Measurements from ENCODE around the gene DNMBP. TPM values are rescaled to one million over a fixed set of nuclear protein-coding genes. Genes with fewer than 3 reads are reported as not detected.
A peak's percentile ranks its signal among the peaks of the same experiment; 100 is the strongest.

The DNMBP gene
- total and polyA plus RNA-seq, 5 experiments from 2014 or later, result 0.59 to 6.5 (median 1.6) TPM

DNA sequence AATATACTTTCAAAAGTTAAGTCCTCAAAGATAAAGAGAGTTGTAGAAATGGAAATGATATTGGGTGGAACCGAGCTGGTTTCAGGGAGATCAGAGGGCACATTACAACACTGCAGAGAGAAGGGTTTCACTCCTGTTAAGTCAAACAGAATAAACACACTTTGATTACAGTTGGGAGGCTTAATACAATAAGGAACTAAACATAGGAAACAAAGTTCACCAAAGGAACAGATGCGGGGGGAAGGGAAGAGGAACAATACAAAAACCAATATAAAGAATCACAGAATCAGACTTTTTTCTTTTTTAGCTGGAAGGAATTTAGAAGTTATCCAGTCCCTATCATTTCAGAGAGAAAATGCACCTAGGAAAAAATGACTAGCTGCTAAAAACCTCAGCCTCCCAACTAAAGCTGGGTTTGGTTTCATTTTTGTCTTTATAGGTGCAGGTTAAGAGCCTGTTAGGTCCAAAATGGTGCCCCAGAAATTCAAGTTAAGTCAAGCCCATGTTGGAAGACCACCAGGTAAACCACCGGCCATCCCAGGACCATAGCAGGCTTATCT, 81.9 kb downstream of the DNMBP start:
- POLR2A ChIA-PET, result no interaction called here
- DNase-seq (no peak), ATAC-seq (no peak)
- peaks cover 12 to 20% (median 14%) of the 10 kb centered on the region in 4 donors for H3K4me1 Mint-ChIP-seq
- peaks cover 0 to 6% (median 0%) of the 10 kb centered on the region in 3 donors for H3K36me3 Mint-ChIP-seq
- H3K9me3 Mint-ChIP-seq, result no peaks in the 10 kb centered on the region
- no peak overlapping the region for H3K27ac Mint-ChIP-seq
- H3K27me3 Mint-ChIP-seq, result no peaks in the 10 kb centered on the region
- H3K4me3 Mint-ChIP-seq, result no peak overlapping the region

- H3K36me3 Mint-ChIP-seq, result peaks cover 0 to 6% (median 0%) of the 10 kb centered on the region in 3 donors
Measured at GRCh38 chr10:99926925-99927720, 82.6 kb downstream of the DNMBP start.

GRCh38 chr10:99924451-99925255, 85.1 kb downstream of the DNMBP start:
- Mint-ChIP-seq H3K4me3 (no peak overlapping the region), H3K4me1 (peaks cover 0 to 7% (median 4%) of the 10 kb centered on the region in 4 donors), H3K36me3 (peaks cover 0 to 3% (median 2%) of the 10 kb centered on the region in 3 donors), H3K27ac (no peak overlapping the region), H3K9me3 (no peaks in the 10 kb centered on the region), H3K27me3 (no peaks in the 10 kb centered on the region)
- ATAC-seq, result no peak
- no peak for DNase-seq
- POLR2A ChIA-PET, result no interaction called here

More at GRCh38 chr10:99926925-99927720, 82.6 kb downstream of the DNMBP start:
- no peak for DNase-seq
- Mint-ChIP-seq H3K4me1 (peaks cover 12 to 18% (median 14%) of the 10 kb centered on the region in 4 donors), H3K27ac (no peak overlapping the region), H3K4me3 (no peak overlapping the region), H3K9me3 (no peaks in the 10 kb centered on the region), H3K27me3 (no peaks in the 10 kb centered on the region)
- POLR2A ChIA-PET, result no interaction called here
- no peak for ATAC-seq

GRCh38 chr10:99921948-99922347, 87.8 kb downstream of the DNMBP start:
- H3K9me3 Mint-ChIP-seq, result no peaks in the 10 kb centered on the region
- no peaks in the 10 kb centered on the region for H3K27me3 Mint-ChIP-seq
- peaks cover 0 to 9% (median 2%) of the 10 kb centered on the region in 4 donors for H3K4me1 Mint-ChIP-seq
- H3K36me3 Mint-ChIP-seq, result peaks cover 0 to 4% (median 2%) of the 10 kb centered on the region in 3 donors
- ATAC-seq, result no peak
- no peak overlapping the region for H3K4me3 Mint-ChIP-seq
- no peak for DNase-seq
- H3K27ac Mint-ChIP-seq, result no peak overlapping the region
- POLR2A ChIA-PET, result no interaction called here

- POLR2A ChIA-PET, result no interaction called here
- no peaks in the 10 kb centered on the region for H3K27me3 Mint-ChIP-seq
- peaks cover 0 to 9% (median 1%) of the 10 kb centered on the region in 4 donors for H3K4me1 Mint-ChIP-seq
- H3K27ac Mint-ChIP-seq, result no peak overlapping the region
- no peak for DNase-seq
- no peak for ATAC-seq
- H3K36me3 Mint-ChIP-seq, result peaks cover 0 to 2% (median 2%) of the 10 kb centered on the region in 3 donors
- H3K9me3 Mint-ChIP-seq, result no peaks in the 10 kb centered on the region
- no peak overlapping the region for H3K4me3 Mint-ChIP-seq
Measured at GRCh38 chr10:99920901-99921300, 88.8 kb downstream of the DNMBP start.

GRCh38 chr10:99920486-99920885, 89.3 kb downstream of the DNMBP start:
- Mint-ChIP-seq H3K4me1 (peaks cover 0 to 9% (median 1%) of the 10 kb centered on the region in 4 donors), H3K9me3 (no peaks in the 10 kb centered on the region), H3K36me3 (peaks cover 0 to 2% (median 2%) of the 10 kb centered on the region in 3 donors), H3K27me3 (no peaks in the 10 kb centered on the region), H3K4me3 (no peak overlapping the region), H3K27ac (no peak overlapping the region)
- DNase-seq, result no peak
- ATAC-seq, result no peak
- POLR2A ChIA-PET, result interaction anchor here (0.7 kb wide), 1 partner anchor 345 kb away, joined by 4 read pairs; no protein-coding TSS in a partner anchor

DNA sequence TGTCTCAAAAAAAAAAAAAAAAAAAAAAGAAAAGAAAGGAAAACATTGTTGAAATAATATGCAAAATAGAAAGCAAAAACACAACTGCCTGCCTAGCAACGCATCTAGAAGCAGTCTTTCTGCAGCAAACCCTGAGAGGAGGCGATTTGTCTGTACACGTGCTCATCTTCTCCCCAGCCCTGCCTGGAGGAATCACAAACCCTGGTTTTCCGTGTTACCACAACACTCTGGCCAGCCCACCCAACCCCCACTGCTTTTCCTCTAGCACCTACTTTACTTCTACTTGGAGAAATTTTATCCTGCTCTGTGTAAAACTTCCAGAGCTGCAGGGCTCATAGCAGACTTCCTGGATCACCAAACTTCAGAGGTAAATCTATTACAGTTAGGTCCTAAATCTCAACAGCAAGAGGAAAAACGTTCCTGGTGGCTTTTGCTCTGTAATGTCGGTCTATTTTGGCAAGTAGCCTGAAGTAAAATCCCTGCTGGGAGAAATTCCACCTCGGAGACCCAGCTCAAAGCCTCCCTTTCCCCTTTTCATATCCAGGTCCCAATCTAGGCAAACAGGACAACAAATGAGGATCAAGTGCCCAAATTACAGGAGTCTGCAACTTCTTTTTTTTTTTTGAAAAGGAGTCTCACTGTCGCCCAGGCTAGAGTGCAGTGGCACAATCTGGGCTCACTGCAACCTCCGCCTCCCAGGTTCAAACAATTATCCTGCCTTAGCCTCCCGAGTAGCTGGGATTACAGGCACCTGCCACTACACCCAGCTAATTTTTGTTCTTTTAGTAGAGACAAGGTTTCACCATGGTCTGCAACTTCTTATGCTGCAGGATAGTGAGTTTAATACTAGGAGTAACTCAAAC, 91.6 kb downstream of the DNMBP start:
- H3K4me3 Mint-ChIP-seq, result no peak overlapping the region
- H3K36me3 Mint-ChIP-seq, result peaks cover 0 to 4% (median 2%) of the 10 kb centered on the region in 3 donors
- DNase-seq (no peak), ATAC-seq (no peak)
- POLR2A ChIA-PET, result no interaction called here
- no peaks in the 10 kb centered on the region for H3K27me3 Mint-ChIP-seq
- H3K9me3 Mint-ChIP-seq, result no peaks in the 10 kb centered on the region
- peaks cover 0 to 5% (median 1%) of the 10 kb centered on the region in 4 donors for H3K4me1 Mint-ChIP-seq
- peak overlapping the region in 4 of 10 donors; percentile 19 to 73 (median 51) for H3K27ac Mint-ChIP-seq

- no peak for DNase-seq
- POLR2A ChIA-PET, result no interaction called here
- Mint-ChIP-seq H3K36me3 (peaks cover 0 to 4% (median 0%) of the 10 kb centered on the region in 3 donors), H3K9me3 (no peaks in the 10 kb centered on the region), H3K4me3 (no peak overlapping the region), H3K27me3 (no peaks in the 10 kb centered on the region), H3K27ac (peak overlapping the region in 1 of 10 donors; percentile 46), H3K4me1 (peaks cover 0 to 2% (median under 1%) of the 10 kb centered on the region in 4 donors)
- no peak for ATAC-seq
Measured at GRCh38 chr10:99916776-99917175, 93.0 kb downstream of the DNMBP start.

- no peaks in the 10 kb centered on the region for H3K27me3 Mint-ChIP-seq
- POLR2A ChIA-PET, result no interaction called here
- no peaks in the 10 kb centered on the region for H3K9me3 Mint-ChIP-seq
- H3K4me1 Mint-ChIP-seq, result peaks cover 0 to 2% (median under 1%) of the 10 kb centered on the region in 4 donors
- no peak overlapping the region for H3K4me3 Mint-ChIP-seq
- peaks cover 0 to 4% (median 0%) of the 10 kb centered on the region in 3 donors for H3K36me3 Mint-ChIP-seq
- DNase-seq, result no peak
- no peak overlapping the region for H3K27ac Mint-ChIP-seq
- ATAC-seq, result no peak
Measured at GRCh38 chr10:99915414-99915813, 94.3 kb downstream of the DNMBP start.

DNA sequence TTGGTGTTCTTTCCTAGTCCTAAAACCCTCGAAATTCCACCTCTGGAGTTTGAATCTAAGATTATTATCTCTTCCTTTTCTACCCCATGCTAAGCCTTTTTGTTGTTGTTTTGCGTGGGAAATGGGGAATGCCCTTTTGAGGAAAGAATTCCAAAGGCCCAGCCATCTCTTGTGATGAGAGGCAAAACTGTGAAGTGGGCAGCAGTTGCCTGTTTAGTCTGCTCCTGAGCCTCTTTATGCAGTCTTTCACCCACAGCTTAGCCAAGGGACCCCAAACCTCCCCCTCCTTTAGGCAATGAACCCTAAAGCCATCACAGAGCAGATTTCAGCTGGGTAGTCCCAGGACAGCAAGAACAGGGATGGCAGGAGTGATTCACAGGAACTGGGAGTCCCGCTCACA, 95.5 kb downstream of the DNMBP start:
- ATAC-seq (no peak), DNase-seq (no peak)
- no peaks in the 10 kb centered on the region for H3K27me3 Mint-ChIP-seq
- H3K9me3 Mint-ChIP-seq, result no peaks in the 10 kb centered on the region
- no peak overlapping the region for H3K4me3 Mint-ChIP-seq
- H3K27ac Mint-ChIP-seq, result no peak overlapping the region
- peaks cover 0 to 4% (median 0%) of the 10 kb centered on the region in 3 donors for H3K36me3 Mint-ChIP-seq
- POLR2A ChIA-PET, result no interaction called here
- peaks cover 0 to 2% (median under 1%) of the 10 kb centered on the region in 4 donors for H3K4me1 Mint-ChIP-seq

DNA sequence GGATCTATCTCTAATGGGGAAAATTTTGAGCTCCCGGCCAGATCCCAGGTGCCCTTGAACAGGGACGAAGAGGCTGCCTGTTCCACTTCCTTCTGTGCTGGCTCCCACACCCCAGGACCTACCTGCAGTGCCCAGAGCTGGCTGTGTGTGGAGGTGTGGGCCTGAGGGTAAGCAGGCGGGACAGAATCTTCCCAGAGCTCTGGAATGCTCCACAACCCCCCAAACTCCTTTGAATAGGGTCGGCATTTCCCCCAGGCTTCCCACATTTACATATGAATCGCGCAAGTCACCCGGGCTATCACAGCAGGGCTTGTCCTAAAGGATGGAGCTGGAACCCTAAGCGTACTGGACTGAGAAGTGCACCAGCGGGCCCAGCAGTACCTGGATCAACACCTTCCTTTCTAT, 95.9 kb downstream of the DNMBP start:
- Mint-ChIP-seq H3K9me3 (no peaks in the 10 kb centered on the region), H3K27me3 (no peaks in the 10 kb centered on the region), H3K4me1 (peaks cover 0 to 2% (median under 1%) of the 10 kb centered on the region in 4 donors), H3K4me3 (no peak overlapping the region), H3K27ac (no peak overlapping the region), H3K36me3 (peaks cover 0 to 4% (median 0%) of the 10 kb centered on the region in 3 donors)
- DNase-seq, result no peak
- POLR2A ChIA-PET, result no interaction called here
- no peak for ATAC-seq

GRCh38 chr10:99912041-99912440, 97.7 kb downstream of the DNMBP start:
- POLR2A ChIA-PET, result no interaction called here
- no peak for ATAC-seq

More at GRCh38 chr10:99912041-99912440, 97.7 kb downstream of the DNMBP start:
- no peak for DNase-seq
- H3K36me3 Mint-ChIP-seq, result peaks cover 8 to 11% (median 9%) of the 10 kb centered on the region in 3 donors
- H3K9me3 Mint-ChIP-seq, result no peaks in the 10 kb centered on the region
- H3K27ac Mint-ChIP-seq, result no peak overlapping the region
- no peak overlapping the region for H3K4me3 Mint-ChIP-seq
- H3K4me1 Mint-ChIP-seq, result no peaks in the 10 kb centered on the region
- no peaks in the 10 kb centered on the region for H3K27me3 Mint-ChIP-seq
